GM21515 (cell line): ENCODE measurements around the gene VWF.
A peak's percentile ranks its signal among the peaks of the same experiment; 100 is the strongest.

Experiments
- ATAC-seq: cut with Tn5 transposase; IDR thresholded peaks from one replicate; pipeline ENCODE4 v1.9.1; 2021; ENCODE audit not compliant: unreplicated experiment

The VWF gene

DNA sequence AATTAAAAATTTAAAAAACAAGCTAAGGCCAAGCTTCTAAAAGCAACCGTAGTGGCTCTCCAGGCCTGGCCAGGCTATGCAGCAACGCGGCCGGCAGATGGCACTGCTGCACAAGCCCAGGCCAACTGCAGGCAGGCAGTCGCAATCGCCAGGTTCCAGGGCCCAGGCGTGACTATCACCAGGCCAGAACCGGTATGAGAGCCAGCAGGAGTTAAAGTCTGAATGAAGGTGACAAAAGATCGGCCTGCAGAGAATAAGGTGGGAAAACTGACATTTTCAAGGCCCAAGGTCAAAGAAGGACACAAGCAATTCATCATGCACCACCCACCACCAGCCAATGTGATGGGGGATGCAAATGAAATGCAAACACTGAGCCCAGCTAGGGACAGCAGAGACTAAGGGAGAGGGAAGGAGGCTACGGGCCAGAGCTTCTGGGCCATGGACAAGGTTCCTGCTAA is 135.8 kb downstream of the VWF start:
- ATAC-seq, result peak; percentile 69

- ATAC-seq, result no peak
These were observed 136.4 kb downstream of the VWF start for GRCh38 chr12:5988088-5988487.

DNA sequence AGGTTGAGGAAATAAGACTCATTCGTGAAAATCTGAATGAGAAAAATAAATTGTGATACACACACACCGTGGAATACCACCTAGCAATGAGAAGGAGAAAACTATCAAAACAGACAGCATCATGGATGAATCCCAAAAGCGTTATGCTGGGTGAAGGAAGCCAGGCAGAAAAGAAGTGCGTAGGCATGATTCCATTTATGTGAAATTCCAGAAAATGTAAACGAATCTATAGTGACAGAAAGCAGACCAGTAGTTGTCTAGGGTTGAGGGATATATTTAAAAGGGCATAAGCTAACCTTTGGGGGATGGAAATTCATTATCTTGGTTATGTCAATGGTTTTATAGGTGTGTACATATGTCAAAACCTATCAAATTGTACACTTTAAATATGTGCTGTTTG is 136.9 kb downstream of the VWF start:
- ATAC-seq, result no peak

GRCh38 chr12:5985471-5985870 is 139.0 kb downstream of the VWF start:
- no peak for ATAC-seq

GRCh38 chr12:5984873-5985272 is 139.6 kb downstream of the VWF start:
- no peak for ATAC-seq

DNA sequence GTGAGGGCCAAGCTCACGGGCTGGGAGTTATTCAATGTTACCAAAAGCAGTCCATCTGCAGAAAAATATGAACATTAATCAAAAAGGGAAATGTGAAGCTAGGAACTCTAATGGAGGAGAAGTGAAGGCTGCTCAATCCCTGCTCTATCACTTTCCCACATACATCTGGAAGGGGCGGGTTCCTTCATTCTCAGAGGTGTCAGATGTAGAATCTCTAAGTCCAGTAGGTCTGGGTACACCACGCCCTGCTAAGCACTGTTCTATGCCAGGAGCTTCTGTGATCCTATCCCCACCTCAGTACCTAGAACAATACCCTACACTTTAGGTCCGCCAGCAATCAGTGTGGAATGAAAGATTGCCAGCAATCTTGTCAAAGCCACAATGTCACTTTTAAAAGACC is 142.4 kb downstream of the VWF start:
- ATAC-seq, result no peak

GRCh38 chr12:5977556-5977955 is 146.9 kb downstream of the VWF start:
- no peak for ATAC-seq

- no peak for ATAC-seq
These were observed 147.8 kb downstream of the VWF start for GRCh38 chr12:5976711-5977110.

GRCh38 chr12:5976196-5976595 is 148.3 kb downstream of the VWF start:
- no peak for ATAC-seq

GRCh38 chr12:5973461-5974115 is 150.9 kb downstream of the VWF start:
- ATAC-seq, result no peak

DNA sequence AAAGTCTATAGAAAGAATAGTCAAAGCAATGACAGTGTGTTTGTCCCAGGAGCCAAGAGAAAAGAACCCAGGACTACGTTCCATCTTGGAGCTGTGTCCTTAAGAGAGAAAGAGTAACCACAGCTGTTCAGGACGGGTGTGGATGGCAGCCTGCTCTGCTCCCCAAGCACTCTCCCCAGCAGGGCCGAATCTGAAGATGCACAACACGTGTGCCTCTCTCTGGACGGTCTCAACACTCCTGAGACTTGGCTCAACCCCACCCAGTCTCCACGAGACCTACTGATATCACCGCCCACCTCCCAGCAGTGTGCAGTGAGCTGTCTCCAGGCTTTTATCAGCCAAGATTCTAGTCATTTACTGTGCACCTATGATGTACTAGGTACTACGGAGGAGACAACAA is 152.1 kb downstream of the VWF start:
- no peak for ATAC-seq

GRCh38 chr12:5971194-5971850 is 153.1 kb downstream of the VWF start:
- no peak for ATAC-seq

DNA sequence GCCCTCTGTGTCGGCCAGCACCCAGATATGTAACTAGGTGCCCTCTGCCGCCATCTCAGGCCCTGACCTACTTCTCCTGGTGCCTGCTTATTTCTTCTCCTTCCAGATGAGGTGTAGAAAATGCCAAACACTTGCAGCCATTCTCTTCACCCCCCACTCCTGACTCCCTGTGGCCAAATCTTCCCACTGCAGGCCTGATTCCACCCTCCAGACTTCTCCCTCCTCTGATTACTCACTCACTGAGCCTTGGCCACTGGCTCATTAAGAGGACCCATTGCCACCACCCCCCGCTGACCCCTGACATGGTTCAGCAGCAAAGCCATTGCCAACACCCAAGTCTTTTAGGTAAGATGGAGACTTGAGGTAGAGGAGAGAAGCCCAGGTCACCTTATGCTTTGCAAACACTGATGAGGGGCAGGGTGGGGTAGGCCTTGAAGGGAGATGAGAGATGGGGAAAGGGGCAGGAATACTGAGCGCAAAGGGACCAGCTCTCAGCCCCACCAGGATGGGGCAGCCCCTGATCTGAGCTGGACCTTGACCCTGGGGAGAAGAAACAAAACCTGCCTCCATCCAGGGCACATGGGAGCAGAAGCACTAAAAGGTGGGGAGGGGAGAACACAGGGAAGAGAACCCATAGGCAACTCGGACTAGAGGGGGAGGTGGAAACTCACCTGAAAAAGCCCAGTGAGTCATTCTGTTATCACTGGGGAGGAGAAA is 154.3 kb downstream of the VWF start:
- ATAC-seq, result no peak

DNA sequence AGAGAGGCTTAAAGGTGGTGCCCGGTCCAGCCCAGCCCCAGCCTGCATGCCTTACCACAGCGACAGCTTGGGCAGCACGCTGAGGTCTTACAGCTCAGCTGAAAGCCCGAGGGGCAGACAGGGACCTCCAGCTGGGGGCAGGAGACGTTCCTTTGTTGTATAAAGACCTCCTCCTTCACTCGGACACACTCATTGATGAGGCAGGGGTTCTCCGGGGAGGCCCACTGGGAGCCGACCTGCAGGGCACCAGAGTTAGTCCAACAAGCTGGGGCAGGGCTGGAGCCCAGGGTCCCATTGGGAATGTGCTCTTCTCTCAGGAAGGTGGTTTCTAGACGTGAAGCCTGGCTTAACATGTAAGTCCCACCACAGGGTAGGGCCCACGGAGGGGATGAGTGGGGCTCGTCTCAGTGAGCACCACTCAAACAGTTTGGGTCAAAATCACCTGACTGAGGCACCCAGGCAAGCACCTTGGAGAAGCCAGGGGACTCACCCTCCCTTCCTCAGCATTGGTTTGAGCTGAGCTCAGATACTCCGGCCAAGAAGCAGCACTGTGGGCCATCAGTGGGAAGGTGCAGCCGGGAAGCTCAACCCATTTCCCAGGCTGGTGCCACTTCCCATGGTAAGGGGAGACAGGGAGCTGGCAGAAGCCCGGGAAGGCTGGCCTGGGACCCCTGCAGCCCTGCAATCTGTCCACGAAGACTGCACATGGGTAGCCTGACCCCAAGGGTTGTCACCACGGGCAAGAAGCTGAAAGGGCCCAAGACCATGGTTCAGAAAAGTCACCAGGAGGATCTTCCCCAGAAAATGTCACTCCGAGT is 155.1 kb downstream of the VWF start:
- no peak for ATAC-seq

DNA sequence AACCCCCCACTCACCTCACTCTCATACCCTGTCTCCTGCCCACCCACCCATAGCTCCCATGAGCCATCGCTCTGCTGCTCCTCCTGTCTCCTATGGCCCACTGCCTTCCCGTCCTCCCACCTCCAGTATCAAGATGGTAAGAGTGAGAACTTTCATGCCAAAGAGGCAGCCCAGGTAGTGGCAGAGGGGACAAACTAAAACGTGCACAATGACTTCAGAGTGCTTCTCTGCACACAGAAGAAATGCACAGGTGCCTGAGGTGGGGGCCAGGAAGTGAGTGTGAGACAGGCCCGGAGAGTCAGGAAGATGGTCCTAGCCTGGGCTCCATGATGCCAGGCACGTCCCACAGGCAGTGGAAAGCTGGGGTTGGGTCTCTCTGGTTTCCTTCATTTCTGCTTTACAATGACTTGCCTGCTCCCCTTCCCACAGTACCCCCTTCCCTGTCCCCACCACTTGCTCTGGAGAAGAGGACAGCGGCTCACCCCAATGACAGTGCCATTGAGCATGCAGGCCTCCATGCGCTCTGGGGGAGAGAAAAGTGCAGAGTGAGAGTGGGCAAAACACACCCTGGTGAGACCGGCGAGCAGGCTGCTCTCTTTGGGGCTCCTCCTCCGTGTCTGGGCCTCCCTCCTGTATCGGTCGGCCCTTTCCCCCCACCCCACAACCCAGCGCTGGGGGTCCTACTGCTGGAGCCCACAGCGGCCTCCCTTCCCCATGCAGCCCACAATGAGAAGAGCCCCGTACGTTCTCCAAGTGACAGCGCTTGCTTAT is 156.6 kb downstream of the VWF start:
- ATAC-seq, result no peak

DNA sequence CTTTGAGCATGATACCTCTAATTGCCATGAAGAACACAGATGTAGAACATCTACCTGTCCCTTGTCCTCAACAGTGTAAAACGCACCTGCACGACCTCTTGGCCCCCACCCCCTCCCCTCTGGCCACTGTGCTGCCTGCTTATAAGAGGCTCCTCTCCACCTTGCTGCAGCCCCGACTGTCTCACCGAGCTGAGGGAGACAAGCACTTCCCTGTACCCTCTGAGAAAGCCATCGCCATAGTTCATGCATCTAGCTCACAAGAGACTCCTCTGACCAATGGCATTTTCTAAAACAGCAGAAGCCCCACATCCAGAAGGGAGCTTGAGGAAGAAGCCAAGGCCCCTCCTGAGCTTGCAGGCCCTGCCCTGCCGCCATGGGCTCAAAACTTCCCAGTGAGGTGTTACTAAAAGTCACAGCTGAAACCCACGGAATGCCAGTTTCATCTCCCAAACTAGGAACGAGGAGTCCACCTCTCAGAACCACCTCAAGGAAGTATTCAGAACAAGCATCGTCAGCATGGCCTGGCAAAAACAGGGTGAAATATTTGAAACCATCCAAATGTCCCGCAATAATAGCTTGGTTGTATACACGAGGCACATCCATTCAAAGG is 157.9 kb downstream of the VWF start:
- ATAC-seq, result no peak

GRCh38 chr12:5965950-5966383 is 158.5 kb downstream of the VWF start:
- no peak for ATAC-seq

- ATAC-seq, result no peak
These were observed 159.3 kb downstream of the VWF start for GRCh38 chr12:5964913-5965900.

GRCh38 chr12:5963515-5963914 is 161.0 kb downstream of the VWF start:
- ATAC-seq, result no peak
